ENCODE data around the gene SH2D2A. TPM values are rescaled to one million over a fixed set of nuclear protein-coding genes. Genes with fewer than 3 reads are reported as not detected.

SH2D2A gene
- total and polyA plus RNA-seq, 2 donors (not counting 3 experiments of a cell fraction or from before 2014, with no cell fraction given), result 0.92 to 1.1 TPM

DNA sequence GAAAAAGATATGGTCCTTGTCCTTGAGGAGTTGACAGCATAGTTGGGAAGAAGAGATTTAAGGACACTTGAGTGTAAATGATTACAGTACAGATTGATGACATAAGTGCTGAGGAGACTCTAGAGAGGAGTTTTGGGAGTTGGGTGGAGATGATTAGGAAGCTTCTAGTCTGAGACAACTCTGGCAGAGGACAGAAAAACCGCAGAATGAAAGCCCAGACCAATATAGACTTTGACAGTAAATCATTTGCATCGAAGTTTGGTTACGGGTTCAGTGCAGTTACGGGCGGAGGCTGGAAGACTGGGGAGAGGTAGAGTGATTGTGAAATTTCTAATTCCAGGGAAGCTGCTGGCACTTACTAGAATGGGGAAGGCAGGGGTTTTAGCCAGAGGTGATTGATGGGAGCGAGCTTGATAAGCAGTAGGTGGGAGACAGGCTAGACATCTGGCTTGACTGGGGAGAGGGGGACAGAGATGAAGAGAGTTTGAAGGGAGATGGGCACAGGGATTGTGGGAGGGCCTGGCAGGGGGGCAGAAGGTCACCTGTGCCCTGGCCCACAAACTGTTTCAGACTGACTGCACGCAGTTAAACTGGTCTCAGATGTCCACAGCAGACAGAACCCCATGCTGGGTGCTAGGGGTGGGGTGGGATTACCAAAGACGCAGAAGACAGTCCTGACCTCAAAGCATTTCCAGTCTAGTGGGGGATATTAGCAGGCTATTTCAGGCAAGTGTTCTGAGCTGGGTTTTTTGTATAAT, 20.1 kb downstream of the SH2D2A start:
- FAIRE-seq, result no peak
- H2AFZ ChIP-seq (ENCODE audit: low read depth, low read length), result no peak overlapping the region
- no peak overlapping the region for H3K27ac ChIP-seq (ENCODE audit: insufficient read depth, low read depth, low read length)
- H3K9me3 ChIP-seq (replicated peaks; ENCODE audit: control insufficient read depth, insufficient read depth, low read length), result no peaks in the 10 kb centered on the region
- CTCF ChIA-PET, result interaction anchor here (0.9 to 5.6 kb wide), 15 partner anchors 9 to 131 kb away, joined by 3 to 125 read pairs (median 6); partner anchors contain the start of genes INSRR, ISG20L2, METTL25B and NTRK1
- dilution Hi-C loops (cut with MboI; ENCODE audit: extremely low pct_ligation_motif_present, low sequenced_read_pairs) (no loop called here), intact Hi-C loops (cut with micrococcal nuclease) (loop anchor here (1.0 kb wide), 4 partner anchors 64 to 131 kb away; partner anchors contain the start of gene NTRK1)
- no peaks in the 10 kb centered on the region for H3K4me1 ChIP-seq (ENCODE audit: control insufficient read depth, extremely low read depth, insufficient read depth, low read length)
- no peak overlapping the region for H3K4me3 ChIP-seq (replicated peaks in 1 of 3; ENCODE audit: insufficient read depth in 1 of 3, low read depth in 1 of 3, low read length in 3 of 3)
- POLR2A ChIA-PET, result no interaction called here
- no peak overlapping the region for H3K9ac ChIP-seq (replicated peaks; ENCODE audit: extremely low read depth, insufficient read depth, low read length)
- no peaks in the 10 kb centered on the region for H4K20me1 ChIP-seq (replicated peaks; ENCODE audit: control insufficient read depth, extremely low read depth, insufficient read depth, low read length)
- no peaks in the 10 kb centered on the region for H3K9me1 ChIP-seq (replicated peaks; ENCODE audit: control insufficient read depth, extremely low read depth, insufficient read depth, low read length)
- TF ChIP-seq MYC (IDR thresholded peaks at IDR 0.05; ENCODE audit: low read depth, low read length), result no peak
- TF ChIP-seq, protein P1, sequence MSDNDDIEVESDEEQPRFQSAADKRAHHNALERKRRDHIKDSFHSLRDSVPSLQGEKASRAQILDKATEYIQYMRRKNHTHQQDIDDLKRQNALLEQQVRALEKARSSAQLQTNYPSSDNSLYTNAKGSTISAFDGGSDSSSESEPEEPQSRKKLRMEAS (IDR thresholded peaks at IDR 0.05; ENCODE audit: insufficient read depth, insufficient read length), result no peak
- TF ChIP-seq JUN (IDR thresholded peaks at IDR 0.05; ENCODE audit: borderline replicate concordance, insufficient read depth, insufficient read length, low read depth), result no peak
- no peak for TF ChIP-seq CTCF (IDR thresholded peaks at IDR 0.05; ENCODE audit: extremely low read depth in 1 of 2, insufficient read depth in 1 of 2, low read depth in 1 of 2, low read length in 2 of 2)
- no peak for TF ChIP-seq GATA2 (IDR thresholded peaks at IDR 0.05; ENCODE audit: insufficient read depth, insufficient read length, low read depth, low read length)
- TF ChIP-seq FOS (IDR thresholded peaks at IDR 0.05; ENCODE audit: borderline replicate concordance, insufficient read depth, low read length), result no peak
- no peak for TF ChIP-seq POLR2AphosphoS5 (IDR thresholded peaks at IDR 0.05; ENCODE audit: insufficient read depth, low read depth, low read length)
- TF ChIP-seq EZH2 (IDR thresholded peaks at IDR 0.05; ENCODE audit: borderline replicate concordance, low read depth, low read length, severe bottlenecking), result no peak
- peaks cover 33 to 49% of the 10 kb centered on the region in 2 experiments for H3K36me3 ChIP-seq (ENCODE audit: control insufficient read depth in 2 of 2, extremely low read depth in 1 of 2, insufficient read depth in 2 of 2, low read length in 2 of 2)
- H3K4me2 ChIP-seq (ENCODE audit: insufficient read depth, low read length), result no peak overlapping the region
- DNase-seq (ENCODE audit: low read depth, low spot score), result no peak
- BruUV-seq (replicated peaks), result no TSS peak
- no peaks in the 10 kb centered on the region for H3K79me2 ChIP-seq (ENCODE audit: control insufficient read depth, insufficient read depth, low read length)
- H3K27me3 ChIP-seq (ENCODE audit: control insufficient read depth in 2 of 2, insufficient read depth in 2 of 2, low read length in 2 of 2), result no peaks in the 10 kb centered on the region

All from endothelial cell of umbilical vein (primary cell).